Smooth muscle cell of trachea (primary cell): Measurements from ENCODE around the gene GRM8. TPM values are rescaled to one million over a fixed set of nuclear protein-coding genes. Genes with fewer than 3 reads are reported as not detected.

Experiments
- total RNA-seq: library from RNA; depleted of rRNA; stranded (reverse); fragments of >200 nt; gene quantifications from 2 replicates; pipeline ENCODE4 v1.2.1, GENCODE V29; 2014

Gene GRM8
- not detected in 2 replicates for total RNA-seq

GRCh38 chr7:127252778-127253280 is at the start of gene GRM8:
GRM8 (minus strand) TSS chr7:127252941.

Other genes starting within 250 kb of the GRM8 start
- 13.7 and 14.7 TPM in 2 replicates for gene ZNF800, start 139.8 kb upstream of the GRM8 start, total RNA-seq